ENCODE data around the gene LIG3. TPM values are rescaled to one million over a fixed set of nuclear protein-coding genes. Genes with fewer than 3 reads are reported as not detected.
"Not testable (repeated sequence)": the region's sequence is repeated elsewhere in the genome, so short reads cannot be mapped to it uniquely, and the experiment has no call there.

The LIG3 gene
- total RNA-seq, 1 donor from 2014 or later = 93.3 TPM

GRCh38 chr17:34999456-34999855, 19.1 kb downstream of the LIG3 start:
- Mint-ChIP-seq H3K27me3 (ENCODE audit: unreplicated experiment) (peaks cover 2% of the 10 kb centered on the region), H3K27ac (ENCODE audit: unreplicated experiment) (no peak overlapping the region), H3K4me3 (ENCODE audit: unreplicated experiment) (no peak overlapping the region), H3K36me3 (ENCODE audit: unreplicated experiment) (no peaks in the 10 kb centered on the region), H3K4me1 (ENCODE audit: low read depth, unreplicated experiment) (peaks cover 8% of the 10 kb centered on the region), H3K9me3 (ENCODE audit: unreplicated experiment) (no peaks in the 10 kb centered on the region)
- no peak for DNase-seq
- TF ChIP-seq, protein P1, sequence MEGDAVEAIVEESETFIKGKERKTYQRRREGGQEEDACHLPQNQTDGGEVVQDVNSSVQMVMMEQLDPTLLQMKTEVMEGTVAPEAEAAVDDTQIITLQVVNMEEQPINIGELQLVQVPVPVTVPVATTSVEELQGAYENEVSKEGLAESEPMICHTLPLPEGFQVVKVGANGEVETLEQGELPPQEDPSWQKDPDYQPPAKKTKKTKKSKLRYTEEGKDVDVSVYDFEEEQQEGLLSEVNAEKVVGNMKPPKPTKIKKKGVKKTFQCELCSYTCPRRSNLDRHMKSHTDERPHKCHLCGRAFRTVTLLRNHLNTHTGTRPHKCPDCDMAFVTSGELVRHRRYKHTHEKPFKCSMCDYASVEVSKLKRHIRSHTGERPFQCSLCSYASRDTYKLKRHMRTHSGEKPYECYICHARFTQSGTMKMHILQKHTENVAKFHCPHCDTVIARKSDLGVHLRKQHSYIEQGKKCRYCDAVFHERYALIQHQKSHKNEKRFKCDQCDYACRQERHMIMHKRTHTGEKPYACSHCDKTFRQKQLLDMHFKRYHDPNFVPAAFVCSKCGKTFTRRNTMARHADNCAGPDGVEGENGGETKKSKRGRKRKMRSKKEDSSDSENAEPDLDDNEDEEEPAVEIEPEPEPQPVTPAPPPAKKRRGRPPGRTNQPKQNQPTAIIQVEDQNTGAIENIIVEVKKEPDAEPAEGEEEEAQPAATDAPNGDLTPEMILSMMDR (IDR thresholded peaks at IDR 0.05; ENCODE audit: partially characterized antibody, unreplicated experiment) = no peak

DNA sequence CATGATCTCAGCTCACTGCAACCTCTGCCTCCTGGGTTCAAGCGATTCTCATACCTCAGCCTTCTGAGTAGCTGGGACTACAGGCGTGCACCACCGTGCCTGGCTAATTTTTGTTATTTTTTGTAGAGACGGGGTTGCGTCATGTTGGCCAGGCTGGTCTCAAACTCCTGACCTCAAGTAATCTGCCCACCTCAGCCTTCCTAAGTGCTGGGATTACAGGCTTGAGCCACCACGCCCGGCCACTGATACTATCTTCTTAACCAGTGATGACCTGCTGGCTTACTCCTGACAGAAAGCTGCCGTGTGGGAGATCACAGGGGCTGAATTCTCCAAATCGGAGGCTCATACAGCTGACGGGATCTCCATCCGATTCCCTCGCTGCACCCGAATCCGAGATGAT, 20.7 kb downstream of the LIG3 start:
- not testable (repeated sequence) for H3K9me3 Mint-ChIP-seq (ENCODE audit: unreplicated experiment); H3K4me3 Mint-ChIP-seq (ENCODE audit: unreplicated experiment); H3K27ac Mint-ChIP-seq (ENCODE audit: unreplicated experiment); H3K4me1 Mint-ChIP-seq (ENCODE audit: low read depth, unreplicated experiment); H3K36me3 Mint-ChIP-seq (ENCODE audit: unreplicated experiment); DNase-seq; H3K27me3 Mint-ChIP-seq (ENCODE audit: unreplicated experiment)

DNA sequence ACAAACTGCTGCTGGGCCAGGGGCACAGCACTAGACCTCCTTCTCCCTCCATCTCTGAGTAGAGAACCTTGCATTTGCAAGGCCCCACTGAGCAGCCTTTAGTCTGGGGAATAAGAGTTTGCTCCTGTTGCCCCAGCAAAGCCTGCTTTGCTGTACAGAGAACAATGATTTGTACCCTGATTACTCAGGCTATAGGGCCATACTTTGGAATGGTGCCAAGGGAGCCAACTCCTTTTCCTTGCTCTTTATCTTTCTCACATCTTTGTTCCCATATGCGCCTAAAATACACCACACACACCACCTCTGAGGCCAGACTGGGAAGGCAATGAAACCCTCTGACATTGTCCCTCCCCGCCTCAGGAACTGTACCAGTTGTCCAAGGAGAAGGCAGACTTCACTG, 21.2 kb downstream of the LIG3 start:
- TF ChIP-seq, protein P1 (IDR thresholded peaks at IDR 0.05; ENCODE audit: partially characterized antibody, unreplicated experiment) = no peak
- no peak for DNase-seq
- no peak overlapping the region for H3K27ac Mint-ChIP-seq (ENCODE audit: unreplicated experiment)
- H3K9me3 Mint-ChIP-seq (ENCODE audit: unreplicated experiment) = no peaks in the 10 kb centered on the region
- H3K27me3 Mint-ChIP-seq (ENCODE audit: unreplicated experiment) = peaks cover 2% of the 10 kb centered on the region
- peaks cover 4% of the 10 kb centered on the region for H3K4me1 Mint-ChIP-seq (ENCODE audit: low read depth, unreplicated experiment)
- H3K36me3 Mint-ChIP-seq (ENCODE audit: unreplicated experiment) = no peaks in the 10 kb centered on the region
- no peak overlapping the region for H3K4me3 Mint-ChIP-seq (ENCODE audit: unreplicated experiment)

DNA sequence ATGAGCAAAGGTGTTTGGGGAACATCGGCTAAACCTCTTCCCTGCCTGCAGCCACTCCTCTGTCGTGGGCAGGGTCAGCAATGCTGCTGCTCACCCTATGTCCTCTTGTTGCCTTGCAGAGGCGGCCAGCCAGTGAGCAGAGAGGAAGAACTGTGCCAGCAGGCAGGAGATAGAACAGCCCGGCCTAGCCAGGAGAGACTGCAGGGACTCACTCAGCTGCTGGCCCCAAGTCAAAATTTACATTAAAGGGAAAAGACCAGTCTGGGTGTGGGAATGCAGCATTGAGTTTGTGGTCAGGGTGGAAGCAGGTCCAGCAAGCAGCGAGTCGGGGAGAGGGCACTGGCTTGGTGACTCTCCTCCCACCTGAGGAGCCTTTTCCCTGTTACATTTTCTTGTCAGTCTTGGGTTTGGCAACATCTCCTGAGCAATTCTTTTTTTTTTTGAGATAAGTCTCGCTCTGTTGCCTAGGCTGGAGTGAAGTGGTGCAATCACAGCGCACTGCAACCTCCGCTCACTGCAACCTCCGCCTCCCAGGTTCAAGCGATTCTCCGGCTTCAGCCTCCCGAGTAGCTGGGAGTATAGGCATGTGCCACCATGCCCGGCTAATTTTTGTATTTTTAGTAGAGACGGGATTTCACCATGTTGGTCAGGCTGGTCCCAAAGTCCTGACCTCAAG, 22.7 kb downstream of the LIG3 start:
- Mint-ChIP-seq H3K27ac (ENCODE audit: unreplicated experiment) (no peak overlapping the region), H3K4me3 (ENCODE audit: unreplicated experiment) (no peak overlapping the region), H3K9me3 (ENCODE audit: unreplicated experiment) (no peaks in the 10 kb centered on the region), H3K27me3 (ENCODE audit: unreplicated experiment) (peaks cover 9% of the 10 kb centered on the region), H3K4me1 (ENCODE audit: low read depth, unreplicated experiment) (peaks cover 10% of the 10 kb centered on the region), H3K36me3 (ENCODE audit: unreplicated experiment) (no peaks in the 10 kb centered on the region)
- DNase-seq = no peak
- TF ChIP-seq, protein P1 (IDR thresholded peaks at IDR 0.05; ENCODE audit: partially characterized antibody, unreplicated experiment) = no peak

DNA sequence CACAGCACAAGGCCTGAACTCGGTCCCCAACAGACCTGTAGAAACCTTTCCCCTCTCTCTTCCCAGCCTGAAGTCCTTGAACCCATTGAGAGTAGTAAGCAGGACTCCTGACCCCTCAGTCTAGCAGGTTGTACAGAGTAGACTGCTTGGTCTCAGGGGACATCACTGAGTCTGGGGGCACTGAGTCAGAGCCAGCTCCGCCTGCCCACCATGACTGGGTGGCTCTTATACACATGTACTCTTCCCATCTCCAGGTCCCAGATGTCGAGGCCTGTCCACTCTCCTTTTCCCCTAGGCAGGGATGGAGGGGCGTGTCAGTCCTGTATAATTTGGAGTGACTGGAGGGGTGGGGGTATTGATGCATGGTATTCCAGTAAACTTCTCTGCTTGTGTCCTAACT, 23.5 kb downstream of the LIG3 start:
- peaks cover 9% of the 10 kb centered on the region for H3K27me3 Mint-ChIP-seq (ENCODE audit: unreplicated experiment)
- H3K4me1 Mint-ChIP-seq (ENCODE audit: low read depth, unreplicated experiment) = peaks cover 12% of the 10 kb centered on the region
- H3K27ac Mint-ChIP-seq (ENCODE audit: unreplicated experiment) = no peak overlapping the region
- no peaks in the 10 kb centered on the region for H3K9me3 Mint-ChIP-seq (ENCODE audit: unreplicated experiment)
- no peak for DNase-seq
- H3K4me3 Mint-ChIP-seq (ENCODE audit: unreplicated experiment) = no peak overlapping the region
- TF ChIP-seq, protein P1 (IDR thresholded peaks at IDR 0.05; ENCODE audit: partially characterized antibody, unreplicated experiment) = no peak
- no peaks in the 10 kb centered on the region for H3K36me3 Mint-ChIP-seq (ENCODE audit: unreplicated experiment)

Measured in glutamatergic neuron (in vitro differentiated cells).